ENCODE data around the gene PPP2R2C. TPM values are rescaled to one million over a fixed set of nuclear protein-coding genes. Genes with fewer than 3 reads are reported as not detected.

Gene PPP2R2C
- total and polyA plus RNA-seq, 11 donors = 0.22 to 20.0 (median 6.8) TPM

- ATAC-seq (no peak), DNase-seq (peak in 2 of 5 donors; percentile 5 to 26)
- Histone ChIP-seq H3K27me3 (peaks cover 0 to 27% (median 9%) of the 10 kb centered on the region in 9 donors), H3K27ac (no peak overlapping the region), H3K4me1 (no peaks in the 10 kb centered on the region), H3K9me3 (no peaks in the 10 kb centered on the region), H3K4me3 (no peak overlapping the region), H3K36me3 (no peaks in the 10 kb centered on the region)
- intact Hi-C loops (cut with DNase I) = no loop called here
- no peak for TF ChIP-seq CTCF (IDR thresholded peaks at IDR 0.05)
- TF ChIP-seq POLR2A (IDR thresholded peaks at IDR 0.05) = no peak
- WGBS, 4 donors = 72 to 78% (median 73%) methylated on average over 4 of the region's 4 CpGs
Observed at GRCh38 chr4:6381571-6382123, 90.8 kb downstream of the PPP2R2C start.

GRCh38 chr4:6380746-6381410 lies 91.5 kb downstream of the PPP2R2C start:
- ATAC-seq (no peak), DNase-seq (peak in 2 of 5 donors; percentile 23 to 37)
- WGBS, 4 donors = 34 to 46% (median 38%) methylated on average over 14 to 21 of the region's 21 CpGs
- no peak overlapping the region for H3K27ac ChIP-seq
- H3K4me3 ChIP-seq = no peak overlapping the region
- H3K9me3 ChIP-seq = no peaks in the 10 kb centered on the region
- H3K36me3 ChIP-seq = no peaks in the 10 kb centered on the region
- intact Hi-C loops (cut with DNase I) = no loop called here
- no peak for TF ChIP-seq CTCF (IDR thresholded peaks at IDR 0.05)
- no peak for TF ChIP-seq POLR2A (IDR thresholded peaks at IDR 0.05)
- peaks cover 0 to 27% (median 9%) of the 10 kb centered on the region in 9 donors for H3K27me3 ChIP-seq
- no peaks in the 10 kb centered on the region for H3K4me1 ChIP-seq

- H3K9me3 ChIP-seq = no peaks in the 10 kb centered on the region
- no peaks in the 10 kb centered on the region for H3K4me1 ChIP-seq
- no peak for TF ChIP-seq POLR2A (IDR thresholded peaks at IDR 0.05)
- TF ChIP-seq CTCF (IDR thresholded peaks at IDR 0.05) = no peak
- DNase-seq (peak in 2 of 5 donors; percentile 16 to 28), ATAC-seq (no peak)
- H3K36me3 ChIP-seq = no peaks in the 10 kb centered on the region
- no peak overlapping the region for H3K27ac ChIP-seq
- peaks cover 0 to 27% (median 9%) of the 10 kb centered on the region in 9 donors for H3K27me3 ChIP-seq
- no peak overlapping the region for H3K4me3 ChIP-seq
- intact Hi-C loops (cut with DNase I) = no loop called here
- 34 to 37% (median 35%) methylated on average over 16 to 24 of the region's 24 CpGs for WGBS, 4 donors
Observed at GRCh38 chr4:6379767-6380745, 92.4 kb downstream of the PPP2R2C start.

Measured in heart left ventricle (tissue), 16 donors.